ENCODE data around the gene NT5C2.

DNA sequence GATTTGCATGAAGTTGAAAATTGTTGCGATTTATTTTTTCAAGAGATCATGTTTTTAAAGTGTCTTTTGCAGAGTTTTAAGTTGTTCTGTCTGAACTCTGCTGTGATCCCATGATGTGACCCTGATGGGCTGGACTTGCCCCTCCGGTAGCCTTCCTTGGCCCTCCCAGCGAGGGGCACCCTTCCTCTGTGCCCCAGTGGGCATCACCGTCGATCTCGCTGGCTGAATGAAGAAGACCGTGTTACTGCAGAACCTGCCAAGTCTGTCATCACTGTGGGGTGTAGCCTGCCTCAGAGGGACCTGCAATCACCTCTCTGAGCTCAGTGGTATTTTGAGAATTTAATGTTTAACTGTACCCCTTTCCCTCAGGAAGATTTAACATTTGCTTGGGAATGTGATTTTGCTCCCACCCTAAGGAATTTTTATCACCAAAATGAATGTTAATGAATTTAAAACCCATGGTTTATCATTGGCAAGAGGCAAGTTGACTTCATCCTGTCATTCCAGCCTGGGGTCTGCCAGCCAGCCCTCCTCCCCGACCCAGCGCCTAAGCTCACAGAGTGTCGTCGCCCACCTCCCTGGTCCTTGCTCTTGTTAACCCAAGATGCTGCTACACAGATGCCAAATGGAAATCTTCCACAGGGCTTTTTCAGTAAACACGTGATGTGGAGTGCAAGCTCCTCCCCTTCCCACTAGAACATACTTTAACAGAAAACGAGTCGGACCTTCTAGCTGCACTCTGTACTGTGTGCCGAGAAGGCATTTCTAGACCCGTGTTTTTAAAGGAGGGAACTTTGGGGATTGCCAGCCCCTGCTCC lies 115.4 kb downstream of the NT5C2 start:
- TF ChIP-seq, protein P1, sequence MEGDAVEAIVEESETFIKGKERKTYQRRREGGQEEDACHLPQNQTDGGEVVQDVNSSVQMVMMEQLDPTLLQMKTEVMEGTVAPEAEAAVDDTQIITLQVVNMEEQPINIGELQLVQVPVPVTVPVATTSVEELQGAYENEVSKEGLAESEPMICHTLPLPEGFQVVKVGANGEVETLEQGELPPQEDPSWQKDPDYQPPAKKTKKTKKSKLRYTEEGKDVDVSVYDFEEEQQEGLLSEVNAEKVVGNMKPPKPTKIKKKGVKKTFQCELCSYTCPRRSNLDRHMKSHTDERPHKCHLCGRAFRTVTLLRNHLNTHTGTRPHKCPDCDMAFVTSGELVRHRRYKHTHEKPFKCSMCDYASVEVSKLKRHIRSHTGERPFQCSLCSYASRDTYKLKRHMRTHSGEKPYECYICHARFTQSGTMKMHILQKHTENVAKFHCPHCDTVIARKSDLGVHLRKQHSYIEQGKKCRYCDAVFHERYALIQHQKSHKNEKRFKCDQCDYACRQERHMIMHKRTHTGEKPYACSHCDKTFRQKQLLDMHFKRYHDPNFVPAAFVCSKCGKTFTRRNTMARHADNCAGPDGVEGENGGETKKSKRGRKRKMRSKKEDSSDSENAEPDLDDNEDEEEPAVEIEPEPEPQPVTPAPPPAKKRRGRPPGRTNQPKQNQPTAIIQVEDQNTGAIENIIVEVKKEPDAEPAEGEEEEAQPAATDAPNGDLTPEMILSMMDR (IDR thresholded peaks at IDR 0.05): no peak
- no peak for TF ChIP-seq POLR2A (IDR thresholded peaks at IDR 0.05)
